Caco-2 (cell line): ENCODE results near the gene SORBS1. TPM values are rescaled to one million over a fixed set of nuclear protein-coding genes. Genes with fewer than 3 reads are reported as not detected.

Experiments
- BruUV-seq: library from RNA; stranded (reverse); fragments of 400-500 nt; replicated peaks from 2 replicates; lab custom pipeline; 2021; lab: Mats Ljungman, UMichigan
- CTCF ChIA-PET: fragments of 300-600 bp; sonication (Branson Sonifier 250); formaldehyde crosslinking; loops from one replicate; lab custom pipeline; 2022; ENCODE audit warnings: antibody characterized with exemption; lab: Charles Lee
- POLR2A ChIA-PET: fragments of 300-600 bp; sonication (Branson Sonifier 250); formaldehyde crosslinking; loops from one replicate; lab custom pipeline; 2022; ENCODE audit warnings: antibody characterized with exemption; lab: Charles Lee
- DNase-seq, 2 experiments: peaks; one replicate each; pipeline versions ENCODE4 v3.0.0 to v3.0.0-alpha.2; 2020 to 2022
- H3K27me3 ChIP-seq: replicated peaks from 2 replicates; pipeline ENCODE4 v1.6.0; 2011; ENCODE audit warnings: low read length; ENCODE audit not compliant: control insufficient read depth, insufficient read depth
- H3K36me3 ChIP-seq: 2 replicates; pipeline ENCODE4 v1.5.1; 2011; ENCODE audit warnings: low read length; ENCODE audit not compliant: control insufficient read depth, insufficient read depth
- H3K4me1 ChIP-seq: fragments of 250-450 bp; sonication (Bioruptor Pico); 2 replicates; pipeline ENCODE4 v1.5.1; 2020; ENCODE audit warnings: mild to moderate bottlenecking
- H3K4me3 ChIP-seq: 2 replicates; pipeline ENCODE4 v1.5.1; 2011; ENCODE audit warnings: low read depth, mild to moderate bottlenecking, control low read depth, low read length
- H3K9me3 ChIP-seq: fragments of 250-450 bp; sonication (Bioruptor Pico); 2 replicates; pipeline ENCODE4 v1.5.1; 2020; ENCODE audit warnings: mild to moderate bottlenecking, moderate library complexity
- H3K27ac Mint-ChIP-seq: one replicate; pipeline ENCODE4 v1.8.0; 2022; ENCODE audit warnings: mixed read lengths; ENCODE audit not compliant: unreplicated experiment
- H3K27me3 Mint-ChIP-seq: one replicate; pipeline ENCODE4 v1.8.0; 2022; ENCODE audit warnings: mixed read lengths; ENCODE audit not compliant: insufficient read depth, unreplicated experiment
- H3K36me3 Mint-ChIP-seq: one replicate; pipeline ENCODE4 v1.8.0; 2022; ENCODE audit warnings: mild to moderate bottlenecking, mixed read lengths; ENCODE audit not compliant: insufficient read depth, unreplicated experiment
- H3K4me1 Mint-ChIP-seq: one replicate; pipeline ENCODE4 v1.8.0; 2022; ENCODE audit warnings: low read depth, mixed read lengths; ENCODE audit not compliant: unreplicated experiment
- H3K4me3 Mint-ChIP-seq: one replicate; pipeline ENCODE4 v1.8.0; 2022; ENCODE audit warnings: mild to moderate bottlenecking, moderate library complexity, mixed read lengths; ENCODE audit not compliant: unreplicated experiment
- H3K9me3 Mint-ChIP-seq: one replicate; pipeline ENCODE4 v1.8.0; 2022; ENCODE audit warnings: mixed read lengths; ENCODE audit not compliant: unreplicated experiment
- intact Hi-C: fragments of 100-400 bp; cut with micrococcal nuclease; formaldehyde crosslinking; loops from one replicate; pipeline ENCODE4 v1.10.0; 2022; ENCODE audit not compliant: unreplicated experiment
- total RNA-seq: library from RNA; stranded (reverse); gene quantifications from 2 replicates; pipeline ENCODE4 v1.2.3, GENCODE V29; 2022
- TF ChIP-seq, protein P1 (sequence below), 2 experiments: fragments of 200-600 bp in 1 of 2; IDR thresholded peaks; 1 replicate in 1 of 2; 2 replicates in 1 of 2; pipeline versions ENCODE4 v1.5.1 to v1.8.0; 2011 to 2022; ENCODE audit warnings: antibody characterized with exemption in 1 of 2, control low read depth in 1 of 2, inconsistent platforms in 1 of 2, low read depth in 1 of 2, low read length in 1 of 2, mild to moderate bottlenecking in 1 of 2, moderate library complexity in 1 of 2; ENCODE audit not compliant: insufficient read depth in 1 of 2, severe bottlenecking in 1 of 2, unreplicated experiment in 1 of 2

Gene SORBS1
- total RNA-seq, 1 experiment from 2014 or later: 39.3 TPM

DNA sequence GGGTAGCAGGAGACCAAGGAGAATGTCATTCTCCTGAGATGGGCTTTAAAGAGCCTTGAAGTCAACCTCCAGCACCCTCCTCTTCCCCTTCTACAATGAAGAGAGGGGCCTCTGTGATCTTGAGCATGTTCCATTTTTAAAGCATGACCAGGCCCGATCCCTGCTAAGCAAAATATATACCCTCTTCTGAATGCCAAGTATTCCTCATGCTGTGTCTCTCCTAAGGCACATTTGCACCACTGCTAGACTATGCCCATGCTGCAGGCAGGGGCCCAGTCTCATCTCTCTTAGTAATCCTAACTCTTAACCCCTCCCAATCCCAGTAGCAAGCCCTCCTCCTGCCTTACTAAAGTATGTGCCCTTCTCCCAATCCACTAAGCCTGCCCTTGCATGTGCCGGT, 18.4 kb downstream of the SORBS1 start:
- intact Hi-C loops: no loop called here
- H3K9me3 ChIP-seq: no peaks in the 10 kb centered on the region
- Mint-ChIP-seq H3K27me3 (no peaks in the 10 kb centered on the region), H3K4me1 (peaks cover 59% of the 10 kb centered on the region), H3K9me3 (no peaks in the 10 kb centered on the region), H3K4me3 (no peak overlapping the region), H3K27ac (peak overlapping the region; percentile 80), H3K36me3 (peaks cover 4% of the 10 kb centered on the region)
- no peaks in the 10 kb centered on the region for H3K27me3 ChIP-seq
- TF ChIP-seq, protein P1, sequence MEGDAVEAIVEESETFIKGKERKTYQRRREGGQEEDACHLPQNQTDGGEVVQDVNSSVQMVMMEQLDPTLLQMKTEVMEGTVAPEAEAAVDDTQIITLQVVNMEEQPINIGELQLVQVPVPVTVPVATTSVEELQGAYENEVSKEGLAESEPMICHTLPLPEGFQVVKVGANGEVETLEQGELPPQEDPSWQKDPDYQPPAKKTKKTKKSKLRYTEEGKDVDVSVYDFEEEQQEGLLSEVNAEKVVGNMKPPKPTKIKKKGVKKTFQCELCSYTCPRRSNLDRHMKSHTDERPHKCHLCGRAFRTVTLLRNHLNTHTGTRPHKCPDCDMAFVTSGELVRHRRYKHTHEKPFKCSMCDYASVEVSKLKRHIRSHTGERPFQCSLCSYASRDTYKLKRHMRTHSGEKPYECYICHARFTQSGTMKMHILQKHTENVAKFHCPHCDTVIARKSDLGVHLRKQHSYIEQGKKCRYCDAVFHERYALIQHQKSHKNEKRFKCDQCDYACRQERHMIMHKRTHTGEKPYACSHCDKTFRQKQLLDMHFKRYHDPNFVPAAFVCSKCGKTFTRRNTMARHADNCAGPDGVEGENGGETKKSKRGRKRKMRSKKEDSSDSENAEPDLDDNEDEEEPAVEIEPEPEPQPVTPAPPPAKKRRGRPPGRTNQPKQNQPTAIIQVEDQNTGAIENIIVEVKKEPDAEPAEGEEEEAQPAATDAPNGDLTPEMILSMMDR (IDR thresholded peaks at IDR 0.05; ENCODE audit: insufficient read depth in 1 of 2, low read depth in 1 of 2, low read length in 1 of 2, severe bottlenecking in 1 of 2, unreplicated experiment in 1 of 2): no peak
- H3K4me3 ChIP-seq: no peak overlapping the region
- H3K4me1 ChIP-seq: peaks cover 72% of the 10 kb centered on the region
- no peaks in the 10 kb centered on the region; the same call in 1 of the 2 replicates for H3K36me3 ChIP-seq
- ChIA-PET CTCF (no interaction called here), POLR2A (no interaction called here)
- DNase-seq: no peak
- no TSS peak for BruUV-seq

DNA sequence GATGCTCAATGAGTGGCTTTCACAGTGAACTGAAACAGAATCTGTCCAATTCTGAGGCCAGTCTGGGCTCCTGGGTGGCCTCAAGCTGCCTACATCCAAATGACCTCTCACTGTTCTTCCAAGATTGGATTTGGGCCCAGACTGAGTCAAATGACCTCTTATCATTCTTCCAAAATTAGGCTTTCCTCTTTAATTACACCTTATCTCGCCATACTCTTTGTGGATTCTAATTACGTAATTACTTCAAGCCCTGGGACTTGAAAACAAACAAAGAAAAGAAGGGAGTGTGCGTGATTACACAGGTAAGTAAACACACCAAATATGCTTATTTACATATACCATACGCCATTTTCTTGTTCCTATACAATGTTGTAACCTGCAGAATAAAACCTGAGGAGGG, 18.8 kb downstream of the SORBS1 start:
- CTCF ChIA-PET: no interaction called here
- no TSS peak for BruUV-seq

DNA sequence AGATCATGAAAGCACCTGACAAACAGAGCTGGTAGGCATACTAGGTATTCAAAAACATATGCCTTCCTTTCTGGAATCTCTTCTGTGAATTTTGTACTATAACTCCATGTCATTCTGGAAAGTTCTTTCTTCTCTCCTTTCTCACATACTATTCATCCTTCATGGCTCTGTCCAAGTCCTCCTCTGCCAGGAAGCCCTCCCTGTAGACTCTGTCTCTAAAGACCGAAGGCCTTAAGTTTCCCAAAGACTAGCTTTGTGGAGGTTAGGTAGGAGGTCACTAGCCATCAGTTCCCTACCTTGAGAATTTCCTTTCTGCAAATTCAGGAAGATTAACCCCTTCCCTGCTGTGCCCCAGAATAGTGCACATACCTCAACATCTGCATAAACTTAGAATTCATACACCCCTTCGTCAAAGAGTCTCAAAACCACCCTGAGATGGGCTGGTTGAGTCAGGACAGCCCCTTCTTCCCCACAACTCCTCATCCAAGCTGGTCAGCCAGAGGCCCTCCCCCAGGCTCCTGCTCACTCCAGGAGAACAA, 20.6 kb downstream of the SORBS1 start:
- H3K9me3 Mint-ChIP-seq: no peaks in the 10 kb centered on the region
- no peak for DNase-seq
- no peak overlapping the region for H3K4me3 ChIP-seq
- no peaks in the 10 kb centered on the region for H3K36me3 ChIP-seq
- ChIA-PET CTCF (interaction anchor here (0.6 to 0.8 kb wide), 2 partner anchors 18 to 60 kb away, joined by 3 read pairs; no protein-coding TSS in a partner anchor), POLR2A (no interaction called here)
- H3K4me1 ChIP-seq: peaks cover 93% of the 10 kb centered on the region
- peaks cover 77% of the 10 kb centered on the region for H3K4me1 Mint-ChIP-seq
- TF ChIP-seq, protein P1 (IDR thresholded peaks at IDR 0.05; ENCODE audit: insufficient read depth in 1 of 2, low read depth in 1 of 2, low read length in 1 of 2, severe bottlenecking in 1 of 2, unreplicated experiment in 1 of 2): no peak
- intact Hi-C loops: no loop called here
- no TSS peak for BruUV-seq
- H3K27ac Mint-ChIP-seq: peak overlapping the region; percentile 80
- no peak overlapping the region for H3K4me3 Mint-ChIP-seq
- H3K36me3 Mint-ChIP-seq: peaks cover 10% of the 10 kb centered on the region
- H3K27me3 ChIP-seq: no peaks in the 10 kb centered on the region
- H3K9me3 ChIP-seq: no peaks in the 10 kb centered on the region
- no peaks in the 10 kb centered on the region for H3K27me3 Mint-ChIP-seq

More for the DNA sequence above, 18.8 kb downstream of the SORBS1 start:
- intact Hi-C loops: no loop called here
- Mint-ChIP-seq H3K4me1 (peaks cover 60% of the 10 kb centered on the region), H3K36me3 (peaks cover 6% of the 10 kb centered on the region), H3K27ac (peak overlapping the region; percentile 80), H3K4me3 (no peak overlapping the region), H3K27me3 (no peaks in the 10 kb centered on the region), H3K9me3 (no peaks in the 10 kb centered on the region)
- Histone ChIP-seq H3K9me3 (no peaks in the 10 kb centered on the region), H3K4me3 (no peak overlapping the region), H3K4me1 (peaks cover 76% of the 10 kb centered on the region), H3K27me3 (no peaks in the 10 kb centered on the region), H3K36me3 (no peaks in the 10 kb centered on the region; the same call in 1 of the 2 replicates)
- TF ChIP-seq, protein P1 (IDR thresholded peaks at IDR 0.05; ENCODE audit: insufficient read depth in 1 of 2, low read depth in 1 of 2, low read length in 1 of 2, severe bottlenecking in 1 of 2, unreplicated experiment in 1 of 2): no peak
- no peak for DNase-seq
- POLR2A ChIA-PET: no interaction called here
